Activated naive CD8-positive, alpha-beta T cell treated with anti-CD3 and anti-CD28 coated beads, Interleukin-2, amount 50 U/mL, for 16 hours (primary cell): ENCODE measurements around the gene KLHL18.
"Not testable (repeated sequence)": the region's sequence is repeated elsewhere in the genome, so short reads cannot be mapped to it uniquely, and the experiment has no call there.

Experiments used
- DNase-seq: peaks from one replicate; pipeline ENCODE4 v3.0.0-alpha.2; 2020; ENCODE audit warnings: low read depth, low spot score

The KLHL18 gene

GRCh38 chr3:47359323-47359722 is 76.6 kb downstream of the KLHL18 start:
- DNase-seq: no peak

GRCh38 chr3:47360110-47360517 is 77.4 kb downstream of the KLHL18 start:
- DNase-seq: not testable (repeated sequence)

- no peak for DNase-seq
Observed at GRCh38 chr3:47362701-47363100, 80.0 kb downstream of the KLHL18 start.

- DNase-seq: no peak
Observed at GRCh38 chr3:47365213-47366153, 82.7 kb downstream of the KLHL18 start.

- no peak for DNase-seq
Observed at GRCh38 chr3:47366833-47367232, 84.1 kb downstream of the KLHL18 start.

- DNase-seq: no peak
Observed at GRCh38 chr3:47367631-47368030, 84.9 kb downstream of the KLHL18 start.

GRCh38 chr3:47370020-47370419 is 87.3 kb downstream of the KLHL18 start:
- not testable (repeated sequence) for DNase-seq

- no peak for DNase-seq
Observed at GRCh38 chr3:47370887-47371697, 88.3 kb downstream of the KLHL18 start.

- DNase-seq: no peak
Observed at GRCh38 chr3:47374587-47374986, 91.8 kb downstream of the KLHL18 start.

- DNase-seq: no peak
Observed at GRCh38 chr3:47376393-47376792, 93.6 kb downstream of the KLHL18 start.

- DNase-seq: no peak
Observed at GRCh38 chr3:47377186-47377585, 94.4 kb downstream of the KLHL18 start.

- DNase-seq: no peak
Observed at GRCh38 chr3:47378869-47379268, 96.1 kb downstream of the KLHL18 start.

GRCh38 chr3:47379411-47379899 is 96.7 kb downstream of the KLHL18 start:
- no peak for DNase-seq

GRCh38 chr3:47380026-47380600 is 97.4 kb downstream of the KLHL18 start:
- no peak for DNase-seq

- DNase-seq: peak; percentile 96
Observed at GRCh38 chr3:47380601-47381316, 98.0 kb downstream of the KLHL18 start, which contains the start of gene PTPN23. PTPN23 (plus strand) TSS chr3:47381021; CDS start chr3:47381097, 76 bp downstream.

- DNase-seq: peak; percentile 35
Observed at GRCh38 chr3:47381317-47382157, 98.8 kb downstream of the KLHL18 start.

- DNase-seq: no peak
Observed at GRCh38 chr3:47384425-47384824, 101.7 kb downstream of the KLHL18 start.

- DNase-seq: no peak
Observed at GRCh38 chr3:47385007-47385406, 102.3 kb downstream of the KLHL18 start.

- DNase-seq: no peak
Observed at GRCh38 chr3:47385796-47386195, 103.1 kb downstream of the KLHL18 start.

GRCh38 chr3:47392933-47393332 is 110.2 kb downstream of the KLHL18 start:
- DNase-seq: no peak
